CD4-positive, alpha-beta T cell treated with Interleukin-1 beta for 1 hour (primary cell): ENCODE data around the gene DOCK2.
"Not testable (repeated sequence)": the region's sequence is repeated elsewhere in the genome, so short reads cannot be mapped to it uniquely, and the experiment has no call there.

ENCODE experiments used
- DNase-seq, 2 donors: peaks; one replicate each; pipeline ENCODE4 v3.0.0-alpha.2; 2020 to 2022

Gene DOCK2

GRCh38 chr5:169637085-169637548, at the start of gene DOCK2:
DOCK2 (plus strand) TSS chr5:169637275; CDS start chr5:169637327, 52 bp downstream.
- peak; percentile 70 to 75 for DNase-seq

DNA sequence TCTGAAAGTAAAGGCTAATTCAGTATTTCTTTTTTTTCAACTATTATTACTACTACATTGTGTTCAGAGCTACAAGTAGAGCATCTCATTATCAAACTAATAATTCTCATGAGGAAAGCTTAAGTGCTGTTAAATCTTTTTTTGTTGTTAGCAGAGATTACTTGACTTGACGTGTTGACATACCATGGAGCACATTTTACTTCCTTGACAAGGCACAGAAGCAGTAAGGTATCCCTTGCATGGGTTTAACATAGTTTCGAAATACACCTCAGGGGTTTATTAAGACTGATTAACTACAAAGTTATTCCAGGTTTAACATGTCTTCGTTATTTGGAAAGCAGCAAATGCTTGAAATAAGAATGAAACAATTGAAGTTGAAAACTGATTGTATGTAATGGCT, 46.5 kb upstream of the DOCK2 start:
- DNase-seq, result no peak

GRCh38 chr5:169591636-169592035, 45.4 kb upstream of the DOCK2 start:
- no peak for DNase-seq

DNA sequence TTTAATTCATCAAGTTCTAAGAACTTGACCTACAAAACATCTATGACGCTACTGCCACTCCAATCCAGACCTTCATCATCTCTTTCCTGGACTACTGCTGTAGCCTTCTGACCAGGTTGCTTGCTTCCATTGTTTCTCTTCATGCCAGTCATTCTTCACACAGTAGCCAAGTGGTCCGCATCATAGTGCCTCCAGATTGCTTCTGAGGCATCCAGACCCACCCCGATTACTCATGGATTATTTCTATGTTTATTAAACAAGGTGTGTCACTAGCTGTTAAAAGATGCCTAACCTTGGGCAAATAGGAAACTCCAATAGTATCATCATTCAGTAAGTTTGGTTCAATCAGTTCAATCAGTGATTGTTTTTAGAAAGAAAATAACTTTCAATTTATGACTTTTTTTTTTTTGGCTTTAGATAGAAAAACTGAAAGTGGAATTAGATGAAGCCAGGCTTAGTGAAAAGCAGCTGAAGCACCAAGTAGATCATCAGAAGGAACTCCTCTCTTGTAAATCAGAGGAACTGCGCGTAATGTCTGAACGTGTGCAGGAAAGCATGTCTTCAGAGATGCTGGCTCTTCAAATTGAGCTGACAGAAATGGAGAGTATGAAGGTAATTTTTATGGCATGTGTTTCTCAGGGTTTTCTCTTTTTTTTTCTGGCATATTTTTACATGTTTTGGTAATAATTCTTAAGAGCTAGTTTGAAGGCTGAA, 44.0 kb upstream of the DOCK2 start:
- no peak for DNase-seq

DNA sequence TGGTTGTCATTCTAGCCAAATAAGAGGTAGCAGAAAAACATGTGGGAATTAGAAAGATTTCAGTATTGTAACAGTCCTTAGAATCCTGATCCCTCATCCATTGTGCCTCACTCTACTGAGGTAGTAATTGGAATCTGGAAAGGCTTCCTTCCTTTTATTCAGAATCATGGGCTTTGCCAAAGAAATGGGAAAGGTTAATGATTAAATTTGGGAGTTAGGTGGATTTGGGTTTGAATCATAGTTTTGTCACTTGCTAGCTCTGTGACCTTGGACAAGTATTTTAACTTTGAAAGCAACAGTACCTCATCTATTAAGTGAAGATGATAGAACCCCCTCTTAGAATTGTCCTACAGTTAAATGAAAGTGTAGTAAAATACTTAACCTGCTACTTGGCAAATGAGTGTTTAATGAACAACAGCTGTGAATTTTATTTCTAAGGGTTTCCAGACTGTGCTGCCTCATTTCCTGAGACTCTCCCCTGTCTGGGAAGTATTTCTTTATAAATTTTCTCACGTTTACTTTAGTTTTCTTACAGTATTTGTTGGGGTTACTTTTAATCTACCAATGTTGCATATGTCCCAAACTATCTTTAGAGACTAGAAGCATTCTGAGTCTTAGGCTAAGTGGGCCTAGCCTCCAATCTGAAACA, 41.8 kb upstream of the DOCK2 start:
- no peak for DNase-seq

GRCh38 chr5:169599451-169599850, 37.6 kb upstream of the DOCK2 start:
- no peak for DNase-seq

- no peak for DNase-seq
These were observed 34.5 kb upstream of the DOCK2 start for GRCh38 chr5:169602535-169602934.

GRCh38 chr5:169606279-169606678, 30.8 kb upstream of the DOCK2 start:
- DNase-seq, result no peak

GRCh38 chr5:169607882-169608281, 29.2 kb upstream of the DOCK2 start:
- no peak for DNase-seq

- DNase-seq, result no peak
These were observed 27.4 kb upstream of the DOCK2 start for GRCh38 chr5:169609716-169610115.

DNA sequence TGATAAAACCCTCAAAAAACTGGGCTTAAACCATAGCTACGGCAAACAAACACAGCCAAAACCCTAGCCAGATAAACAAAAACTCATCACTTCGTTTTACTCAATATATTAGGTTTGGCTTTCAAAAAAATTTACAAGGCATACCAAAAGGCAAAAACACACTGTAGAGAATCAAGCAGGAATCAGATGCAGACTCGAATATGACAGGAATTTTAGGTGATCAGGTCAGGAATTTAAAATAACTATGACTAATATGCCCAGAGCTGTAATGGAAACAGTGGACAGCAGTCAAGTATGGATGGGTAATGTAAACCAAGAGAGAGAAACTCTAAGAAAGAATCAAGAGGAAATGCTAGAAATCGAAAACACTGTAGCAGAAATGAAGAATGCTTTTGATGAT, 26.5 kb upstream of the DOCK2 start:
- DNase-seq, result no peak

- no peak for DNase-seq
These were observed 21.5 kb upstream of the DOCK2 start for GRCh38 chr5:169615561-169615960.

DNA sequence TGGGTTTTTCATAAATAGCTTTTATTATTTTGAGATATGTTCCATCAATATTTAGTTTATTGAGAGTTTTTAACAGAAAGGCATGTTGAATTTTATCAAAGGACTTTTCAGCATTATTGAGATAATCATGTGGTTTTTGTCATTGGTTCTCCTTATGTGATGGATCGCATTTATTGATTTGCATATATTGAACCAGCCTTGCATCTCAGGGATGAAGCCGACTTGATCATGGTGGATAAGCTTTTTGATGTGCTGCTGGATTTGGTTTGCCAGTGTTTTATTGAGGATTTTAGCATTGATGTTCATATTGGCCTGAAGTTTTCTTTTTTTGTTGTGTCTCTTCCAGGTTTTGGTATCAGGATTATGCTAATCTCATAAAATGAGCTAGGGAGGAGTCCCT, 12.8 kb upstream of the DOCK2 start:
- not testable (repeated sequence) for DNase-seq

DNA sequence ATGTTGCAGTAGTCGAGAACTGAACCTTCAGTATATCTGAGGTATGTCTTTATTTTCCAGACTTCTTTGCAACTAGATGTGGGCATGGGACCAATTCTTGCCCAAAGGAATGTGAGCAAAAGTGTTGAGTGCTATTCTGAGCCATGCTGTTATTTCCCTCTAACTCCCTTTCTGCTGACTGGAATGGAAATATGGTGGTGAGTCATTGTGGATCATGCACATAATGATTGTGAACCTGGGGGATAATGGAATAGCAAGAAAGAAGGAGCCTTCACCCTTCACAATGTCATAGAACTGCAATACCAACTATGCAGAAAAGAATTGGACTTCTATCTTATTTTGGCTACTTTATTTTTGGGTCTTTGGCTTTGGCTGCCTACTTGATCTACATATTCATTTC, 10.3 kb upstream of the DOCK2 start:
- DNase-seq, result no peak

DNA sequence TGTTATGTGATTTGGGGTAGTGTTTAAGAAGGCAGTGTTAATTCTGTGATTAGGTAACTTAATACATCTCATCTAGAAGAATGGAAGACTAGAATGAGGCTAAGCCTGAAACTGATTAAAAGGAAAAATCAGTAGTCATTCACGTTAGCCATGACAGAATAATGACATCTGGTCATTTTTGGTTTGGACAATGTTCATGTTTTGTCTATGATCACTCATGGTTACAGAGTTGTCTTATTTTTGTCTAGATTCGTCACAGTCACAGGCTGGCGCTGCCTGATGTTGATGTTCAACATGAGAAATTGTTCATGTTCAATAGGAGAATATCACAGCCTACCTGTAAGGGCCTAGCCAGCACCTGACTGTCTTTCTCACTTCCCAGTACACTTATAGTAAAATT, 9.5 kb upstream of the DOCK2 start:
- DNase-seq, result no peak

DNA sequence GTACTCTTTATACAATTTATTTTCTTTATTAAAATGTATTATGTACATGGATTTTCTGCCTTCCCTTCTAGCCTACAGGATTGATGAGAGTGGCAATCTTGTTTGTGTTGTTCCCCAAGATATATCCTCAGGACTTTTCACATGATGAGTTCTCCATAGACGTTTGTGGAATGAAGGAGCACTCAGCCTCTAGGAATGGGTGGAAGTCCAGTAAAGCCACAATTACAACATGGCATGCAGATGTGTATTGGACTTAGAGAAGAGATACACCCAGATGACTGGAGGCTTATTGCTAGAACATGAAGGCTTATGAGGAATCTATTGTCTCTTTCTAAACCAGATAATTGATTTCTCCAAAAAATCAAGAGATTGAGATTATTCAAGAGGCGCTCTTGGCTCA, 8.2 kb upstream of the DOCK2 start:
- no peak for DNase-seq

DNA sequence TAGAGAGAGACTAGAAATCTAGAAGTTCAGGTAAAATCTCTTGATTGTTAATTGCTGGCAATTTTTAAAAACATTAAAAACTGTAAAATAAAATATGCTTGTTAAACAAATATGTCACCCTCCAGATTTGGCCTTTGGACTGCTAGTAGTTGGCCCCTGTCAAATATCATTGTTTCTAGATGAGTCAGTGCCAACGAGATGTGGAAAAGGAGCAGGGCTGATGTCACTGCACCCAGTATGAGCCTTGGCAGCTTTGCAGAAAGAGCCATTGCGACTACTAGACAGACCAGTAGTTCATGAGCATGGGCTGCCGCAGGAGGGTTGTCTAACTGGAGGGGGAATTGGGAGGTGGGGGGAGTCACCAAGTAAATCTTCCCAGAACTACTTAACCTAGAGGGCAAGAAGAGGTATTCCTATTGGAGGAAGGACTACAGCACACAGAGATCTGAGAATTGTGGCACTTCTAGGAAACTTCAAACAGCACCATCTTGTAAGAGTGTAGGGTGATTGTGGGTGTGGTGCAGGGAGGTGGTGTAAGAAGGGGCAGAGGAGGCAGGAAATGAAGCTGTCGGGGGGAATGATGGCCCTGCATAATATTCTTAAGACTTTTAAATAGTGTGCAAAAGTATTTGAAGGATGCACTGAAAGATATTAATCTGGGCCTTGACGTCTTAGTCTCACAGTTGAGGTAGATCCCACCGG, 7.1 kb upstream of the DOCK2 start:
- DNase-seq, result no peak

GRCh38 chr5:169631360-169631759, 5.7 kb upstream of the DOCK2 start:
- DNase-seq, result no peak

- DNase-seq, result no peak
These were observed 4.1 kb upstream of the DOCK2 start for GRCh38 chr5:169632946-169633345.

DNA sequence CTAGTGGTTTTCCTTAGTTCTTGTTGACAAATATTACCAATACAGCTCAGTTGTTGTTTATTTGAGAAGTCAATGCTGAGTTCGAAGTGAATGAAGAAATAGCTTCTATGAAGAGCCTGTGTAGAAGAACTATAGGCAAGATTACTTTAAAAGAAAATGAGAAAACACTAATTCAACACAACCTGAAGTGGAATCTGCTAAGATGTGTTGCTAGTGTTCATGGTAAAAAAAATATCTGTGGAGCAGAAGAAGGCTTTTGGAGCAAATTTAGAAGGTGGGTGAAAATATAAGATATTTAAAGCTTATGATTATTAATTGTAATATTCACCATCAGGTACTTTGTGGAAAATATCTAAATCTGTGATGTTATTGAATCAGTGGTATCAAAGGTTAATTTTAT, 2.5 kb upstream of the DOCK2 start:
- no peak for DNase-seq

GRCh38 chr5:169635936-169636335, 1.1 kb upstream of the DOCK2 start:
- no peak for DNase-seq

- no peak for DNase-seq
These were observed 494 bp upstream of the DOCK2 start for GRCh38 chr5:169636477-169637084.

GRCh38 chr5:169637549-169638121, 560 bp downstream of the DOCK2 start:
- peak; percentile 71 to 73 for DNase-seq
